T-cell (primary cell): ENCODE data around the gene PRR5L. TPM values are rescaled to one million over a fixed set of nuclear protein-coding genes. Genes with fewer than 3 reads are reported as not detected.
"Not testable (repeated sequence)": the region's sequence is repeated elsewhere in the genome, so short reads cannot be mapped to it uniquely, and the experiment has no call there.

ENCODE experiments used
- ATAC-seq, 4 experiments: fragments of 200-7000 bp in 3 of 4; fragments of 150-1000 bp in 1 of 4; cut with Tn5 transposase; replicated peaks in 1 of 4; 1 replicate in 3 of 4; 2 replicates in 1 of 4; pipeline ENCODE4 v1.10.0; 2021; ENCODE audit warnings: moderate library complexity in 3 of 4, mild to moderate bottlenecking in 2 of 4, moderate number of reproducible peaks in 1 of 4
- CTCF ChIA-PET, 2 donors: fragments of 300-600 bp; sonication (Branson Sonifier 250); formaldehyde crosslinking; loops; one replicate each; lab custom pipeline; 2022; ENCODE audit warnings: antibody characterized with exemption in 2 of 2; lab: Charles Lee
- POLR2A ChIA-PET, 2 donors: fragments of 300-600 bp; sonication (Branson Sonifier 250); formaldehyde crosslinking; loops; one replicate each; lab custom pipeline; 2022; ENCODE audit warnings: antibody characterized with exemption in 2 of 2; lab: Charles Lee
- DNase-seq, 35 experiments: peaks; one replicate each; pipeline versions ENCODE4 v3.0.0 to v3.0.0-alpha.2; 2013 to 2023
- H3K27ac ChIP-seq: one replicate; pipeline ENCODE4 v1.5.1; 2013; ENCODE audit warnings: low read length
- H3K27me3 ChIP-seq, 2 experiments: replicated peaks in 1 of 2; 1 replicate in 1 of 2; 2 replicates in 1 of 2; pipeline versions ENCODE4 v1.6.1 to v1.7.0; 2013; ENCODE audit warnings: low read length in 1 of 2, mixed read lengths in 1 of 2; ENCODE audit not compliant: control insufficient read depth in 2 of 2, insufficient read depth in 2 of 2; ENCODE audit errors: extremely low read depth in 1 of 2
- H3K36me3 ChIP-seq, 2 donors: 1 replicate in 1 of 2; 2 replicates in 1 of 2; pipeline versions ENCODE4 v1.6.1 to v1.7.0; 2013; ENCODE audit warnings: low read length in 1 of 2; ENCODE audit not compliant: control insufficient read depth in 2 of 2, insufficient read depth in 1 of 2; ENCODE audit errors: extremely low read depth in 1 of 2
- H3K4me1 ChIP-seq, 2 experiments: 1 replicate in 1 of 2; 2 replicates in 1 of 2; pipeline versions ENCODE4 v1.6.1 to v1.7.0; 2013; ENCODE audit warnings: low read length in 2 of 2, mixed read lengths in 1 of 2; ENCODE audit not compliant: insufficient read depth in 2 of 2, control insufficient read depth in 1 of 2; ENCODE audit errors: extremely low read depth in 1 of 2
- H3K4me3 ChIP-seq, 2 donors: 1 replicate in 1 of 2; 2 replicates in 1 of 2; pipeline versions ENCODE4 v1.5.1 to v1.7.0; 2013; ENCODE audit warnings: mild to moderate bottlenecking in 2 of 2, low read length in 1 of 2, moderate library complexity in 1 of 2; ENCODE audit not compliant: control insufficient read depth in 1 of 2; ENCODE audit errors: extremely low read depth in 1 of 2
- H3K9me3 ChIP-seq: 2 replicates; pipeline ENCODE4 v1.7.0; 2013
- H3K27ac Mint-ChIP-seq, 2 donors: one replicate each; pipeline ENCODE4 v1.8.0; 2020 to 2021; ENCODE audit warnings: mild to moderate bottlenecking in 2 of 2, mixed read lengths in 2 of 2
- H3K27me3 Mint-ChIP-seq, 2 donors: one replicate each; pipeline ENCODE4 v1.8.0; 2021 to 2022; ENCODE audit warnings: mixed read lengths in 2 of 2
- H3K36me3 Mint-ChIP-seq: one replicate; pipeline ENCODE4 v1.8.0; 2021; ENCODE audit warnings: mixed read lengths
- H3K4me1 Mint-ChIP-seq, 3 donors: one replicate each; pipeline ENCODE4 v1.8.0; 2020 to 2022; ENCODE audit warnings: mixed read lengths in 3 of 3, mild to moderate bottlenecking in 1 of 3
- H3K4me3 Mint-ChIP-seq, 3 donors: one replicate each; pipeline ENCODE4 v1.8.0; 2020 to 2022; ENCODE audit warnings: mild to moderate bottlenecking in 3 of 3, mixed read lengths in 3 of 3, moderate library complexity in 3 of 3
- H3K9me3 Mint-ChIP-seq, 3 donors: one replicate each; pipeline ENCODE4 v1.8.0; 2020 to 2022; ENCODE audit warnings: mixed read lengths in 3 of 3
- WGBS: methylation state at CpG from one replicate; pipeline ENCODE4 v1.1.5; 2013; ENCODE audit warnings: missing lambda C conversion rate; ENCODE audit not compliant: insufficient coverage; 5-methylcytosine and 5-hydroxymethylcytosine counted together
- total RNA-seq, 35 experiments: library from RNA in 6 of 35; stranded (reverse) in 6 of 35; fragments of 120-200 nt in 1 of 35; gene quantifications; one replicate each; pipeline versions ENCODE4 v1.2.1 to v1.2.4 and lab custom pipeline; 2013 to 2026

Gene PRR5L
- total RNA-seq, 5 donors from 2014 or later (not counting 1 experiment from before 2014, with no cell fraction given): 22.3 to 64.0 (median 31.3) TPM

GRCh38 chr11:36478700-36479329 lies 182.7 kb downstream of the PRR5L start:
- H3K9me3 Mint-ChIP-seq: peaks cover 0 to 3% (median 0%) of the 10 kb centered on the region in 3 donors
- no peaks in the 10 kb centered on the region for H3K27me3 ChIP-seq
- ChIA-PET POLR2A (interaction anchor here in 1 of 2 donors (0.7 kb wide), 1 partner anchor 103 kb away, joined by 3 read pairs; no protein-coding TSS in a partner anchor), CTCF (interaction anchor here (0.7 to 4.0 kb wide), 24 partner anchors 9 to 863 kb away, joined by 3 to 56 read pairs (median 4); partner anchors contain the start of genes COMMD9 (in 2 of the 2) and TRAF6 (in 1 of the 2))
- no peak overlapping the region for H3K27ac ChIP-seq
- H3K4me3 ChIP-seq: no peak overlapping the region
- H3K36me3 ChIP-seq: no peaks in the 10 kb centered on the region
- no peaks in the 10 kb centered on the region for H3K27me3 Mint-ChIP-seq
- peaks cover 0 to 6% (median 5%) of the 10 kb centered on the region in 3 donors for H3K4me1 Mint-ChIP-seq
- no peak overlapping the region for H3K27ac Mint-ChIP-seq
- DNase-seq: peak in 14 of 35 experiments; percentile 8 to 65 (median 17)
- WGBS: no CpG with 5 or more reads among the region's 2 CpGs
- H3K4me3 Mint-ChIP-seq: no peak overlapping the region
- H3K4me1 ChIP-seq: peaks cover 0 to 4% of the 10 kb centered on the region in 2 experiments
- H3K9me3 ChIP-seq: no peaks in the 10 kb centered on the region
- peaks cover 2% of the 10 kb centered on the region for H3K36me3 Mint-ChIP-seq
- ATAC-seq: no peak

- no peak for DNase-seq
- Histone ChIP-seq H3K4me3 (no peak overlapping the region), H3K9me3 (no peaks in the 10 kb centered on the region), H3K36me3 (peaks cover 0 to 12% of the 10 kb centered on the region in 2 donors), H3K27ac (no peak overlapping the region), H3K4me1 (peaks cover 0 to 4% of the 10 kb centered on the region in 2 experiments), H3K27me3 (no peaks in the 10 kb centered on the region)
- peaks cover 0 to 10% (median 9%) of the 10 kb centered on the region in 3 donors for H3K4me1 Mint-ChIP-seq
- H3K36me3 Mint-ChIP-seq: peaks cover 14% of the 10 kb centered on the region
- no peak for ATAC-seq
- no peak overlapping the region for H3K27ac Mint-ChIP-seq
- POLR2A ChIA-PET: no interaction called here
- peaks cover 0 to 3% (median 0%) of the 10 kb centered on the region in 3 donors for H3K9me3 Mint-ChIP-seq
- CTCF ChIA-PET: interaction anchor here in 1 of 2 donors (0.9 to 3.6 kb wide), 4 partner anchors 9 to 128 kb away, joined by 3 to 36 read pairs (median 3); no protein-coding TSS in a partner anchor
- H3K4me3 Mint-ChIP-seq: no peak overlapping the region
- H3K27me3 Mint-ChIP-seq: no peaks in the 10 kb centered on the region
These were observed 184.7 kb downstream of the PRR5L start for GRCh38 chr11:36480833-36481232.

GRCh38 chr11:36483042-36483441 lies 187.0 kb downstream of the PRR5L start:
- peaks cover 14% of the 10 kb centered on the region for H3K36me3 Mint-ChIP-seq
- H3K27me3 Mint-ChIP-seq, H3K4me3 ChIP-seq, H3K4me1 ChIP-seq, CTCF ChIA-PET, H3K9me3 Mint-ChIP-seq, POLR2A ChIA-PET, ATAC-seq, H3K9me3 ChIP-seq, H3K27me3 ChIP-seq, H3K27ac ChIP-seq, DNase-seq, H3K27ac Mint-ChIP-seq, H3K4me3 Mint-ChIP-seq: not testable (repeated sequence)
- no CpG with 5 or more reads among the region's 4 CpGs for WGBS
- peaks cover 0 to 20% of the 10 kb centered on the region in 2 donors for H3K36me3 ChIP-seq
- H3K4me1 Mint-ChIP-seq: peaks cover 9 to 21% (median 20%) of the 10 kb centered on the region in 3 donors

- H3K36me3 Mint-ChIP-seq: peaks cover 33% of the 10 kb centered on the region
- H3K4me3 Mint-ChIP-seq: no peak overlapping the region
- Histone ChIP-seq H3K9me3 (no peaks in the 10 kb centered on the region), H3K27me3 (no peaks in the 10 kb centered on the region), H3K4me1 (peaks cover 2 to 9% of the 10 kb centered on the region in 2 experiments), H3K27ac (no peak overlapping the region), H3K36me3 (peaks cover 9 to 39% of the 10 kb centered on the region in 2 donors), H3K4me3 (no peak overlapping the region)
- WGBS: 100% methylated on average over 2 of the region's 6 CpGs
- H3K27me3 Mint-ChIP-seq: no peaks in the 10 kb centered on the region
- peaks cover 0 to 3% (median 0%) of the 10 kb centered on the region in 3 donors for H3K9me3 Mint-ChIP-seq
- H3K27ac Mint-ChIP-seq: no peak overlapping the region
- ATAC-seq: no peak
- H3K4me1 Mint-ChIP-seq: peaks cover 18 to 39% (median 29%) of the 10 kb centered on the region in 3 donors
- CTCF ChIA-PET: no interaction called here
- DNase-seq: no peak
- POLR2A ChIA-PET: no interaction called here
These were observed 189.4 kb downstream of the PRR5L start for GRCh38 chr11:36485298-36486002.

DNA sequence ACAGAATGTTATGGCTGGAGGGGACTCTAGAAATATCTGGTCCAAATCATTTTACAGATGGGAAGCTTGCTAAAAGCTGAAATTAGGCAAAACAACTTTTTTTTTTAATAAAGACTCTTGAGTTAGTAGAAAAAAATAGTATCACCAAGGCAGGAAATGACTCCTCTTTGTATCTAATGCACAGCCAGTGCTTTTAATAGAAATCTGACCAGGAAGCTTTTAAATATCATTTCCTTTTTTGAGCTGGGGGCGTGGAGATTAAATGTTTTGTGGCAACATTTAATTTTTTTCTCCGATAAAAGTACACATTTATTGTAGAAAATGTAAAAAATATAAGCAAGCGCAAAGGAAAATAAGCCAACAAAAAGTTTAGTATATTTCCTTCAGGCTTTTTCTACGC lies 191.5 kb downstream of the PRR5L start:
- Mint-ChIP-seq H3K4me3 (no peak overlapping the region), H3K27me3 (no peaks in the 10 kb centered on the region), H3K9me3 (peaks cover 0 to 3% (median 0%) of the 10 kb centered on the region in 3 donors), H3K36me3 (peaks cover 49% of the 10 kb centered on the region), H3K27ac (peak overlapping the region; percentile 11 to 71), H3K4me1 (peaks cover 20 to 43% (median 31%) of the 10 kb centered on the region in 3 donors)
- H3K9me3 ChIP-seq: no peaks in the 10 kb centered on the region
- peaks cover 16 to 55% of the 10 kb centered on the region in 2 donors for H3K36me3 ChIP-seq
- DNase-seq (no peak), ATAC-seq (no peak)
- ChIA-PET CTCF (interaction anchor here in 1 of 2 donors (1.1 to 3.0 kb wide), 3 partner anchors 9 to 197 kb away, joined by 3 to 13 read pairs (median 12); no protein-coding TSS in a partner anchor), POLR2A (no interaction called here)
- no CpG with 5 or more reads among the region's 4 CpGs for WGBS
- no peaks in the 10 kb centered on the region for H3K27me3 ChIP-seq
- H3K4me3 ChIP-seq: no peak overlapping the region
- peaks cover 2 to 9% of the 10 kb centered on the region in 2 experiments for H3K4me1 ChIP-seq
- no peak overlapping the region for H3K27ac ChIP-seq

GRCh38 chr11:36488096-36488495 lies 192.0 kb downstream of the PRR5L start:
- Mint-ChIP-seq H3K27ac (peak overlapping the region; percentile 11 to 69), H3K9me3 (peaks cover 0 to 2% (median 0%) of the 10 kb centered on the region in 3 donors), H3K36me3 (peaks cover 54% of the 10 kb centered on the region), H3K4me3 (no peak overlapping the region), H3K4me1 (peaks cover 24 to 41% (median 34%) of the 10 kb centered on the region in 3 donors), H3K27me3 (no peaks in the 10 kb centered on the region)
- Histone ChIP-seq H3K27ac (no peak overlapping the region), H3K4me3 (no peak overlapping the region), H3K4me1 (peaks cover 2 to 9% of the 10 kb centered on the region in 2 experiments), H3K36me3 (peaks cover 16 to 58% of the 10 kb centered on the region in 2 donors), H3K27me3 (no peaks in the 10 kb centered on the region), H3K9me3 (no peaks in the 10 kb centered on the region)
- peak in 2 of 4 experiments; percentile 16 to 23 for ATAC-seq
- peak in 1 of 35 experiments; percentile 13 for DNase-seq
- WGBS: no CpG with 5 or more reads among the region's 5 CpGs
- ChIA-PET CTCF (interaction anchor here in 1 of 2 donors (0.6 to 3.0 kb wide), 4 partner anchors 9 to 198 kb away, joined by 3 to 13 read pairs (median 8); no protein-coding TSS in a partner anchor), POLR2A (no interaction called here)
